Uterus (tissue), 2 donors: Measurements from ENCODE around the gene ANKRD12.

ENCODE experiments used
- CTCF ChIP-seq, 4 experiments: fragments of 200-600 bp in 2 of 4; fragments of 450-650 bp in 2 of 4; sonication (generic) in 2 of 4; IDR thresholded peaks; one replicate each; pipeline ENCODE4 v1.5.1; 2016 to 2019; ENCODE audit warnings: antibody characterized with exemption in 4 of 4, mild to moderate bottlenecking in 2 of 4, moderate library complexity in 1 of 4
- POLR2A ChIP-seq, 2 donors: fragments of 450-650 bp; IDR thresholded peaks; one replicate each; pipeline ENCODE4 v1.6.1; 2016; ENCODE audit warnings: antibody characterized with exemption in 2 of 2, mild to moderate bottlenecking in 1 of 2, moderate library complexity in 1 of 2

GRCh38 chr18:9103376-9103873, 33.2 kb upstream of the ANKRD12 start:
- TF ChIP-seq CTCF (IDR thresholded peaks at IDR 0.05), result peak in 2 of 4 experiments; percentile 29 to 34
- TF ChIP-seq POLR2A (IDR thresholded peaks at IDR 0.05), result no peak
